HG03457 (cell line): Measurements from ENCODE around the gene AKNAD1.
"Not testable (repeated sequence)": the region's sequence is repeated elsewhere in the genome, so short reads cannot be mapped to it uniquely, and the experiment has no call there.

Experiments used
- ATAC-seq: cut with Tn5 transposase; IDR thresholded peaks from one replicate; pipeline ENCODE4 v1.9.1; 2021; ENCODE audit warnings: moderate number of reproducible peaks; ENCODE audit not compliant: unreplicated experiment

AKNAD1 gene

DNA sequence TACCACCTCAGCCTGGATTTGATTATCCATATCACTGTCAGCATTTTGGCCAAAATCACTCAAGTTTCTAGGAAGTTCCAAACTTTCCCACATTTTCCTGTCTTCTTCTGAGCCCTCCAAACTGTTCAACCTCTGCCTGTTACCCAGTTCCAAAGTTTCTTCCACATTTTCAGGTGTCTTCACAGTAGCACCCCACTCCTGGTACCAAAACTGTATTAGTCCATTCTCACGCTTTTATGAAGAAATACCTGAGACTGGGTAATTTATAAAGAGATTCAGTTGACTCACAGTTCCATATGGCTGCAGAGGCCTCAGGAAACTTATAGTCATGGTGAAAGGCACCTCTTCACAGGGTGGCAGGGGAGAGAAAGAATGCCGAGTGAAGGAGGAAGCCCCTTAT, 71.0 kb downstream of the AKNAD1 start:
- no peak for ATAC-seq

DNA sequence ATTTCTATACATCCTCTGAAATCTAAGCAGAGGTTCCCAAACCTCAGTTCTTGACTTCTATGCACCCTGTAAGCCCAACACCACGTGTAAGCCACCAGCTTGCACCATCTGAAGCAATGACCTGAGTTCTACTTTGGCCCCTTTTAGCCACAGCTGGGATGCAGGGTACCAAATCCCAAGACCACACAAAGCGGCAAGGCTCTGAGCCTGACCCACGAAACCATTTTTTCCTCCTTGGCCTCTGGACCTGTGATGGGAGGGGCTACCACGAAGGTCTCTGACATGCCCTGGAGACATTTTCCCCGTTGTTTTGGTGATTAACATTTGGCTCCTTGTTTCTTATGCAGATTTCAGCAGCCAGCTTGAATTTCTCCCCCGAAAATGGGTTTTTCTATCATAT, 71.6 kb downstream of the AKNAD1 start:
- no peak for ATAC-seq

GRCh38 chr1:108781575-108781944, 75.3 kb downstream of the AKNAD1 start:
- ATAC-seq, result not testable (repeated sequence)

DNA sequence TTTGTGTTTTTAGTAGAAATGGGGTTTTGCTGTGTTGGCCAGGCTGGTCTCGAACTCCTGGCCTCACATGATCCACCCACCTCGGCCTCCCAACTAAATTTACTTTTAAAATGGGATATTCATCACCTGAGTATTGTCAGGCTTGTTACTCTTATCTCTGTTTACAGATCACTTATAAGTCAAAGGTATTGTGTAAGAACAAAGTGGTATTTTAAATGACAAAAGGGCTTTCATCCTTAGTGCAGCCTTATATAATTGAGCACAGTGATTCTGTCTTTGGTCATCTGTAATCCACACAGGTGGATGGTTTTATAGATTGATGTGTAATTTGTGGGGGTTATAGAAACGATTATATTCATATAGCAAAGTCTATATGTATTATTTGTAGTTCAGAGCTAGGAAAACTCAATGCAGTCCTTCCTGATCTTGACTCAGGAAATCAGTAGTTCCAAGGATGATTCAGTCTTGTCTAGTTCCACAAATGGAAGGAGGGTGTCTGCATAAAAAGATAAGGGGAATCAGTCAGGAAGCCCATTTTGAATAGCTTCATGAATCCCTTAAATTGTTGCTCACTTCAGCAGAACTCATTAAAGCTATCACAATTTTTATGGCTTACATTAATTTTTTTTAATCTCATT, 75.8 kb downstream of the AKNAD1 start:
- ATAC-seq, result no peak

DNA sequence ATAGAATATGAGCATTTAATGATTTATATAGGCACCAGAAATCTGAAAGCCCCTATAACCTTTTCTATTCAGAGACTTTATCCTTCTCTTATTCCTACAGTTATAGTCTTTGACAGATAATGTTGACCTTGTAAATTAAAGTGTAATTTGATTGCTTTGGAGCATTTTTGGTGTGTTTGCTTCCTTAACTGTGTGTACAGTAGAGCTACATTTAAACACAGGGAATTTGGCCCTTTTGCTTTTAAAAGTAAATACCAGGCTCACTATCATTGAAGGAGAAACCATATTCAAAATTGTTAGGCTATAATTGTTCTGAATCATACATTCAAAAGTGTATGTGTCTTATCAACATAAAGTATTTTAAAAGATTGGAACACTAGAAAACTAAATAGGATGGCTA, 77.4 kb downstream of the AKNAD1 start:
- ATAC-seq, result no peak

DNA sequence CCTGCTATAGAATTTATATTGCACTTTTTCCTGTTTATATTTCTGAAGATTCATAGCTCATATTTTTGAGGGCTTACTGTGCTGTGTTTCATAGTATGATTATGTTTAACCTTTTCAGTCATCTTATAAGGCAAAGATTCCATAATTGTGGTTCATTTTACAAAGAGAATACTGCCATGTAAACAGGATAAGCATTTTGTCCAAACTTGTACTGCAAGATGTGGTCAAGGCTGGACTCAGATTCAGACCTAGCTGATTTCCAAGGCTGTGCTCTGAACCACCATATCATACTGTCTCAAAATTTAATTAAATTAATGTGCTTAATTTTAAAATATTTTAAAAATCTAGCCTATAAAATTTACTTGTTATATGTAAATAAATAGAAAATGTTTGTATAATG, 79.1 kb downstream of the AKNAD1 start:
- ATAC-seq, result no peak

DNA sequence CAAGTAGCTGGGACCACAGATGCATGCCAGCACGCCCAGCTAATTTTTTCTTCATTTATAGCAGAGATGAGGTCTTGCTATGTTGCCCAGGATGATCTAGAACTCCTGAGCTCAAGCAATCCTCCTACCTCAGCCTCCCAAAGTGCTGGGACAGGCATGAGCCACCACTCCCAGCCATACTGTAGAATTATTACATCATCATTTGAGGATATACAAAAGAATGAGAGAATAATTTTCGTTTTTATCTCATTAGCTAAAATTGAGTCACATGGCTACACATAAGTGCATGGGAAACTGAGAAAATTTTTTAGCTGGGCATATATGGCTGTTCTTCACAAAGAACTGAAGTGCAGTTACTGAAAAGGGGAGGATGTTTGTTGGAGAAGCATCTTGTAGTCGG, 89.2 kb downstream of the AKNAD1 start:
- no peak for ATAC-seq

DNA sequence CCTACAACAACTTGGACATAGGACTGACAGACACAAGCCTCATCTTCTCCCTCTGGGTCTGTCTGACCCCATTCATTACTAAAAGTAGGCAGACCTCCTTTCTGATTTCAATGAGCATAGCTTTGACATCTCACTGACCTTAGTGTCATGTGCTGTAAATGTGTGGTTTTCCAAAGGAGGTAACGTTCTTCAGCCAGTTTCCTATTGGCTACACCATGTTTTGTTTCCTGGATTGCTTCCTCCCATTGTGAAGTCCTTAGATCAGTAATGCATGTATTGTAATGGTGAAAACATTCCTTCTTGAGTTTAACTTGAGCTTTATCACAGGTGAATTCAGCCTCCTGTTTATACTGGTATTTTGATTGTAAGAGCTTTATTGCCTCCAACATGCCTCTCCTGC, 89.8 kb downstream of the AKNAD1 start:
- ATAC-seq, result no peak
